HG03378 (cell line): Measurements from ENCODE around the gene ANKRD13A.
"Not testable (repeated sequence)": the region's sequence is repeated elsewhere in the genome, so short reads cannot be mapped to it uniquely, and the experiment has no call there.

Source experiments
- ATAC-seq: cut with Tn5 transposase; IDR thresholded peaks from one replicate; pipeline ENCODE4 v1.9.1; 2021; ENCODE audit warnings: mild to moderate bottlenecking, moderate library complexity; ENCODE audit not compliant: unreplicated experiment

The ANKRD13A gene

DNA sequence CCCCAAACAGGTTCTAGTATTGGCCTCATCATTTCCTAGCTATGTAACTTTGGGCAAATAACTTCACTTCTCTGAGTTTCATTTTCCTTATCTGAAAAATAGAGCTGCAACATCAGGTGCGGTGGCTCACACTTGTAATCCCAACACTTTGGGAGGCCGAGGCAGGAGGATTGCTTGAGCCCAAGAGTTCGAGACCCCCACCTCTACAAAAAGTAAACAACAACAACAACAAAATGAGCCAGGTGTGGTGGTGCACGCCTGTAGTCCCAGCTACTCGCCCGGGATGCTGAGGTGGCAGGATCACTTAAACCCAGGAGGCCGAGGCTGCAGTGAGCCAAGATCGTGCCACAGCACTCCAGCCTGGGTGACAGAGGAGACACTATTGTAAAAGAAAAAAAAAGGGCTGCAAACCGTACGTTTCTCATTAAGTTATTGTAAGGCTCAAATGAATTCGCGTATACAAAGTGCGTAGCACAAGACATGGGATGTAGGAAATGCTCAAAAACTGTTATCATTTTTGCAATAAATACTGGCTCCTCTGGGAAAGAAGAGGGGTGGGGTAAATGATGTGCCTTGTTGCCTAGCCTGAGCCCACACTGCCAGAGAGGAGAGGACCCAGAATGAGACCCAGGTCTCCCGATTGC, 48.2 kb downstream of the ANKRD13A start:
- no peak for ATAC-seq

DNA sequence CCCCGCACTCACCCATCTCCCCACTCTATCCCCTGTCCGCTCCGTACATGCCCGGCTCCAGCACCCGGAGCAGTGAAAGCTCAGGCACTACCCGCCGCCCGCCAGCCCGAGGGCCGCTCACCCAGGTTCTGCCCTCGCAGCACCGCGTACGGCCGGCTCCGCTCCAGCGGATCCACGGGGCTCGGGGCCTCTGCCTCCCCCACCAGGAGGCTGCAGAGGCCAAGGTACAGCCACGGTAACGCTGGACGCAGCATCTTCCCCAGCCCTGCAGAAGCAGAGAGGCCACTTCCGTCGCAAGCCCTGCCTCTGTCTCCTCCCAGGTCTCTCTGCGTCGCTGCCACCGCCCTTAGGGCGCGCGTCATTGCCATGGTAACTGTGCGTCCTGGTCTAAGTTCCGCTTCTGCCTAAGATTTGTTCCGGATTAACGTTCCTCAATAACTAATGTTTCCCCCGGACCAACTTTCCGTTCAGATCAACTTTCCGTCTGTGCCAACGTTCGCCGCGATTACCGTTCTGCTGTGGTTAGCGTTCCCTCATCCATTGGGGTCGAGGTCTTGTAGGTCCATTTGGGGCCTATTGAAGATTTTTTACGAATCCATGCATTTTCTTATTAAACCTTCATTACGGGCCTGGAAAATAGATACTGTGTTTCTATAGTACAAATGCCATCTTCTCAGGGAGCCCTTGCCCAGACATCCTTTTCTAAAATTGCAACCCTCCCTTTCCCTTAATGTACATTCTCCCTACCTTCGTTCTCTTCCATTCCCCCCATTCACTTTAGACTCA, 49.2 kb downstream of the ANKRD13A start, which contains the start of gene C12orf76:
TSS of gene C12orf76 (minus strand) at position 281 of the 786 bp plus-strand sequence. CDS start at position 254, 27 bp downstream.
- peak; percentile 97 for ATAC-seq

DNA sequence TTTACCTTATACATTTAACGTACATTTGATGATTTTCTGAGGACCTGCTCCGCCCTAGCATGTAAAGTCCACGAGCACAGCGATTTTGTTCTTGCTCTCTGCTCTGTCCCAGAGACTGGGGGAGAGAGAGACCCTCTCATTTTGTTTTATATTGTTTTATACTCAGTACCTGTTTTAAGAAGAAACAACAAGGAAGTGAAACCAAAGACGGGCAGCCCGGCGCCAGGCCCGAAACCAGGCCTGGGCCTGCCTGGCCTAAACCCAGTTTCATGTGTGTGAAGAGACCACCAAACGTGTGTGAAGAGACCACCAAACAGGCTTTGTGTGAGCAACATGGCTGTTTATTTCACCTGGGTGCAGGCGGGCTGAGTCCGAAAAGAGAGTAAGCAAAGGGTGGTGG, 49.8 kb downstream of the ANKRD13A start:
- ATAC-seq, result not testable (repeated sequence)

DNA sequence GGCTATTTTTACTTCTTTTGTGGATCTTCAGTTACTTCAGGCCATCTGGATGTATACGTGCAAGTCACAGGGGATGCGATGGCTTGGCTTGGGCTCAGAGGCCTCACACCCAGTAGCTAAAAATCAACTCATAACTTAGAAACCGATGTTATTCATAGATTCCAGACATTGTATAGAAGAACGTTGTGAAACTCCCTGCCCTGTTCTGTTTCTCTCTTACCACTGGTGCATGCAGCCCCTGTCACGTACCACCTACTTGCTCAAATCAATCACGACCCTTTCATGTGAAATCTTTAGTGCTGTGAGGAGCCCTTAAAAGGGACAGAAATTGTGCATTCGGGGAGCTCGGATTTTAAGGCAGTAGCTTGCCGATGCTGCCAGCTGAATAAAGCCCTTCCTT, 50.4 kb downstream of the ANKRD13A start:
- not testable (repeated sequence) for ATAC-seq

DNA sequence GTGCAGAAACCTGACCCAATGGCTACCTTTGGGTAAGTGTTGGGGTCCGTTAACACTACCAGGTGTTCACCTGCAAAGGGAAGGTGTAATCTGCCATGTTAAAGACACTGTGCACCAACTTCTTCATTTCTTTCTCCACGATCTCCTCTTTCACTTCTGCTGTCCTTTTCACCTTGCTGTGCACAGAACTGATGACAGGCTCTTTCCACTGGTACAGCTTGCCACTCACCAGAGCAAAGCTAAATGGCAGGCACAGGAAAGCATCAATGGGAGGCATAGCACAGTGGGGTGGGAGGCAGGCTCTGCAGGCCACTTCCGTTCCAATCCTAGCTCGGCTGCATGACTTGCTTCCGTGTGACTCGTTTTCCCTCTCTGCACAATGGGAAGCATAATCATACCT, 51.7 kb downstream of the ANKRD13A start:
- no peak for ATAC-seq

DNA sequence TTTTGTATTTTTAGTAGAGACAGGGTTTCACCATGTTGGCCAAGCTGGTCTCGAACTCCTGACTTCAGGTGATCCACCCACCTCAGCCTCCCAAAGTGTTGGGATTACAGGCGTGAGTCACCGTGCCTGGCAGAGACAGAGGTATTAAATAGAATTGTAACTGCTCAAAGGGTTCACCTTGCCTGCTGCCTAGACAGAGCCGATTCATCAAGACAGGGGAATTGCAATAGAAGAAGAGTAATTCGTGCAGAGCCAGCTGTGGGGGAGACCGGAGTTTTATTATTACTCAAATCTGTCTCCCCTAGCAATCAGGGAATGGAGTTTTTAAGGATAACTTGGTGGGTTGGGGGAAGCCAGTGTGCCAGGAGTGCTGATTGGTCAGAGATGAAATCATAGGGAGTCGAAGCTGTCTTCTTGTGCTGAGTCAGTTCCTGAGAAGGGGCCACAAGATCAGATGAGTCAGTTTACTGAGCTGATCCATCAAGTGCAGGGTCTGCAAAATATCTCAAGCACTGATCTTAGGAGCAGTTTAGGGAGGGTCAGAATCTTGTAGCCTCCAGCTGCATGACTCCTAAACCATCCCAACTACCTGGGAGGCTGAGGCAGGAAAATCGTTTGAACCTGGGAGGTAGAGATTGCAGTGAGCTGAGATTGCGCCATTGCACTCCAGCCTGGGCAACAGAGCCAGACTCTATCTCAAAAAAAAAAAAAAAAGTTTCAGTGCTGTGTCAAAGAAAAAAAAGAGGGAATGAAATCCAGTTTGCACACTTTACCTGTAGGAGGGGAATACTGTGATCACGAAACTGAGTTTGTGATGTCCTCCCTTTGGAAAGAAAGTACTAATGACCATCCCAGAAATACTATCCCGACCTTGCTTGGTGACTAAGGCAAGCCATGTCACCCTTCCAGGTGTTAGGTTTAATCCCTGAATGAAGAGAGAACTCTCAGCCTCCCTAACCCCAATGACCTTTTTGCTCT, 56.4 kb downstream of the ANKRD13A start:
- ATAC-seq, result not testable (repeated sequence)

DNA sequence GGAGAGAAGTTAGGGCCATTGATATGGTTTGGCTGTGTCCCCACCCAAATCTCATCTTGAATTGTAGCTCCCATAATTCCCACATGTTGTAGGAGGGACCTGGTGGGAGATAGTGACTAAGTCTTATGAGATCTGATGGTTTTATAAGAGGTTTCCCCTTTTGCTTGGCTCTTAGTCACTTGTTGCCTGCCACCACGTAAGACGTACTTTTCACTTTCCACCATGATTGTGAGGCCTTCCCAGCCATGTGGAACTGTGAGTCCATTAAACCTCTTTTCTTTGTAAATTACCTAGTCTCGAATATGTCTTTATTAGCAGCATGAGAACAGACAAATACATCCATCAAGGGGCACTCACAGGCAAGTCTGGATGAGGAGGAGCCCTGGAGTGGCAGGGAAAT, 57.4 kb downstream of the ANKRD13A start:
- not testable (repeated sequence) for ATAC-seq

DNA sequence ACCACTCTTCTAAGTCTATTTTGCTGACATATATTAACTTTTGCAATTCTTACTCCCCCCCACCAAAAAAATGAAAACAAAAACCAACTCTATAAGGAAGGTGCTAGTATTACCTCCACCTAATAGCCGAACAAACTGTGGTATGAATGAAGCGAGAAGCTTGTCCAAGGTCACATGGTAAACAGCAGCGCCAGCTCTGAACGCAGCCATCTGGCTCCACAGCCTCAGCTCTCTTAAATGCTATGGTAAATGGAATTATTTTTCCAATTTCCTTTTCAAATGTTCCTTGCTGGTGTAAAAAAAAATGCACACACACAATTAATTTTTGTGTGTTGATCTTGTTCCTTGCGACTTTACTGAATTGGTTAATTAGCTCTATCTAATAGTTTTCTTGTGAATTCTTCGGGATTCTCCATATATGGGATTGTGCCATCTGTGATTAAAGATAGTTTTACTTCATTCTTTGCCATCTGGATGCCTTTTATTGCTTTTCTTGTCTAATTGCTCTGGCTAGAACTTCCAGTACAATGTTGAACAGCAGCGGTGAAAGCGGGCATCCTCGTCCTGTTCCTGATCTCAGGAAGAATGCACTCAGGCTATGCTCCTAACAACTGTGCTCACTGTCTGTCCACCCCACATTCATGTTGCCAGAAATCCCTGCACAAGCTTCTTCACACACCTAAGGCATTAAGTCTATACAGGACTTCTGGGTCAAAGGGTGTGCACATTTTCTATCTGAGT, 59.8 kb downstream of the ANKRD13A start:
- ATAC-seq, result no peak

DNA sequence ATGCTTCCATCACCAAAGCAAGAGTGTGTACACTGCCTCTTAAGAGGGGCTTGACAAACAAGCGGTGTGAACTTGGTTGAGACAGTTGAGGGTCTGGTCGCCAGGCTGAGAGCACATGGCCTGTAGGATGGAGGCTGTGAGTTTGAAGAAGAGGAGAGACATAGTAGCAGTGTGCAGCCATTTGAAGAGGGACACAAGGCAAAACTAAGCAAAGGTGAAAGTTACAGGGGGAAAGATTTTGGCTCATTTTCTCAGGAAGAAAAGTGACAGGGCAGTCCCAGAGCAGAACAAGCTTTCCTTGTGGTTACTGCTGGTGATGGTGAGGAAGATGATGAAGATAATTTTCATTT, 60.4 kb downstream of the ANKRD13A start:
- ATAC-seq, result no peak

DNA sequence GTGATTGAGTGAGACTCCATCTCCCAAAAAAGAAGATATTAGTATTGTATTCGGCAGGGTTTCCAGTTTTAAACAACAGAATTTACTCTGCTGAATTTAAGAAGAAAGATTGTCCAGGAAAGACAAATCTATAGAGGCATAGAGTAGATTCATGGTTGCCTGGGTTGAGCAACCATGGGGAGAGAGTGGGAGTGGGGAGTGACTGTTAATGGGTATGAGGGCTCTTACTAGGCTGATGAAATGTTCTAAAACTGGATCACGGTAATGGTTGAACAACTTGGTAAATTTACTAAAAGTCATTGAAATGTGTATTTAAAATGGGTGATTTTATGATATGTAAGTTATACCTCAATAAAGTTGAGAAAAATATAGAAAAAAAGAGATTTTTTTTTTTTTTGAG, 63.0 kb downstream of the ANKRD13A start:
- ATAC-seq, result no peak

DNA sequence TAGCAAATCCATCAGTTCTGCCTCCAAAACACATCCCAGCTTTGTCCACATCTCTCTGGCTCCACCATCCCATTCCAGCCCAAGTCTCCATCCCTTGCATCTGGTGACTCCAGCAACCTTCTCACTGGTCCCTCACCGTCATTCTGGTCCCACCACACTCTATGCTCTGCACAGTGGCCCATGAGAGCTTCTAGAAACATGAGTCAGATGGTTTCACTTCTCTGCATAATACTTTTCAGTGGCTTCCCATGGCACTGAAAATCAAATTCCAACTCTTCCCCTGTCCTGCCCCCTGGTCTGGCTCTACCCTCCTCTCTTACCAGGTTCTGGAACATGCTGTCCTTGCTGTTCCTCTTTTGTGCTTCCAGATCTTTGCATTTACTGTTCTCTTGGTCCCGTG, 66.3 kb downstream of the ANKRD13A start:
- ATAC-seq, result no peak

DNA sequence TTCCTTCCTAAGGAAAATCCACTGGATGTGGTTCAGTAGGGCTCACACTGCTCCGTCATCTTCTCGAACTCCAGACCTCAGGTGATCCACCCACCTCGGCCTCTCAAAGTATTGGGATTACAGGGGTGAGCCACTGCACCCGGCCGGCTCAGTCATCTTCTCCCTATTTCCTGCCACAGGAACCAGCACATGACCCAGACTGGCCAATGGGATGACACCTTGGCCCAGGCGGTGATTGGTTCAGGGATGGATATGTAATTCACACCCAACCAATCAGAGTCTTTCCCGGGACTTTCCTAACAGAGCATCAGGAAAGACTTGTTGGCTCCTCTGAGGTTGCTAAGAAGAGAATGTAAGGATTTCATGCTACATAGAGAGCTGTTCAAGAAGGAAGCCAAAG, 68.3 kb downstream of the ANKRD13A start:
- ATAC-seq, result no peak

DNA sequence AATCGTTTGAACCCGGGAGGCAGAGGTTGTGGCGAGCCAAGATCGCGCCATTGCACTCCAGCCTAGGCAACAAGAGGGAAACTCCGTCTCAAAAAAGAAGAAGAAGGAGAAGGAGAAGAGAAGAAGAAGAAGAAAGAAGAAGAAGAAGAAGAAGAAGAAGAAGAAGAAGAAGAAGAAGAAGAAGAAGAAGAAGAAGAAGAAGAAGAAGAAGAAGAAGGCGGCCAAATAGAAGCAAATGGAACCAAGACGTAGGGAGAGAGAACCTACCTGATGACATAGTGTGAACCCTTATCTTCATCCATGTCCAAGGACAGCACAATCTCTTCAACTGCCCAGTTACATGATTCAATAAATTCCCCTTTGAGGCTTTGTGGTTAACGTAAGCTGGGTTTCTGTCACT, 68.9 kb downstream of the ANKRD13A start:
- not testable (repeated sequence) for ATAC-seq

DNA sequence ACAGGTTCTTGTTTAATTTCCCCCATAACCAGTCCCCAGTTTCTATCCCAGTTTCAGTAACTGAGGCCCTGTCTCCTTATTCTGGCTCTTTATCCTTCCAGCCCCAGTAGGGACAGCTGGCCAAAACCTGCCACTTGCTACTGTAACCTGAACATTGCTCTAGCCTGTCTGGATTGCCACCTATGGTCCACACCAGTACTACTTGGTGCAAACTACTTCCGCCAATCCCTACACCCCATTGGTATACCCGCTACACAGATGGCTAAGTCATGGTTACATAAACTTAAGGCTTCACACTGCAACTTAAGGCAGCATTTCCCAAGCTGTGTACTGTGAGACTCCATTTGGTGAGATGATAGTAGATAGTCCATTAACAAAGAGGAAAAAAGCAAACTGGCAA, 69.4 kb downstream of the ANKRD13A start:
- ATAC-seq, result no peak

DNA sequence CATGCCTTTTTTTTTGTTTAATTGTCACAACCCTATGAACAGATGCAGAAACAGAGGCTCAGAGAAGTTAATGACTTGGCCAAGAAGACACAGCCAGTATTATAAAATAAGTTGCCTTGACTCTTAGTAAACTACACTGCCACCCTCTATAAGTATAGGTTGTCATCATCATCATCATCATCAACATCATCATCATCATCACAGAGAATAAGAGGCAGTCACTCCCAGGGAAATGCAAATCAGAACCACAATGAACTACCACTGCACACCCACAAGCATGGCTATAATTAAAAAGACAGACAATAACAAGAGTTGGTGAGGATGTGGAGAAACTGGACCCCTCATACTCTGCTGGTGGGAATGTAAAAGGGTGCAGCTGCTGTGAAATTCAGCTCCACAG, 72.3 kb downstream of the ANKRD13A start:
- ATAC-seq, result no peak

DNA sequence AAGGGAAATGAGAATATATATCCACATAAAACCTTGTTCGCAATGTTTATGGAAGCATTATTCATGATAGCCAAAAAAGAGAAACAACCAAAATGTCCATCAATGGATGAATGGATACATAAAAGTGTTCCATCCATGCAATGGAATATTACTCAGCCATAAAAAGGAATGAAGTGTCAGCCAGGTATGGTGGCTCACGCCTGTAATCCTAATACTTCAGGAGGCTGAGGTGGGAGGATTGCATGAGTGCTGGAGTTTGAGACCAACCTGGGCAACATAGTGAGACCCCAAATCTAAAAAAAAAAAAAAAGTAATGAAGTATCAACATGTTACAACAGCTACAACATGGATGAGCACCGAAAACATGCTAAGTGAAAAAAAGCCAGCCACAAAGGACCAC, 72.7 kb downstream of the ANKRD13A start:
- ATAC-seq, result no peak

DNA sequence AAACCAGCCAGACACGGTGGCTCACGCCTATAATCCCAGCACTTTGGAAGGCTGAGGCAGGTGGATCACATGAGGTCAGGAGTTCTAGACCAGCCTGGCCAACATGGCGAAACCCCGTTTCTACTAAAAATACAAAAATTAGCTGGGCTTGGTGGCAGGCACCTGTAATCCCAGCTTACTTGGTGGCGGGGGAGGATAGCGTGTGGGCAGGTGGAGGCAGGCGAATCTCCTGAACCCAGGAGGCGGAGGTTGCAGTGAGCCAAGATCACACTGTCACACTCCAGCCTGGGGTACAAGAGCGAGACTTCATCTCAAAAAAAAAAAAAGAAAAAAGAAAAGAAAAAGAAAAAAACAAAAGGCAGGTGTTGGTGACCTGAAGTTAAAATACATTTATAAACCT, 73.4 kb downstream of the ANKRD13A start:
- not testable (repeated sequence) for ATAC-seq

DNA sequence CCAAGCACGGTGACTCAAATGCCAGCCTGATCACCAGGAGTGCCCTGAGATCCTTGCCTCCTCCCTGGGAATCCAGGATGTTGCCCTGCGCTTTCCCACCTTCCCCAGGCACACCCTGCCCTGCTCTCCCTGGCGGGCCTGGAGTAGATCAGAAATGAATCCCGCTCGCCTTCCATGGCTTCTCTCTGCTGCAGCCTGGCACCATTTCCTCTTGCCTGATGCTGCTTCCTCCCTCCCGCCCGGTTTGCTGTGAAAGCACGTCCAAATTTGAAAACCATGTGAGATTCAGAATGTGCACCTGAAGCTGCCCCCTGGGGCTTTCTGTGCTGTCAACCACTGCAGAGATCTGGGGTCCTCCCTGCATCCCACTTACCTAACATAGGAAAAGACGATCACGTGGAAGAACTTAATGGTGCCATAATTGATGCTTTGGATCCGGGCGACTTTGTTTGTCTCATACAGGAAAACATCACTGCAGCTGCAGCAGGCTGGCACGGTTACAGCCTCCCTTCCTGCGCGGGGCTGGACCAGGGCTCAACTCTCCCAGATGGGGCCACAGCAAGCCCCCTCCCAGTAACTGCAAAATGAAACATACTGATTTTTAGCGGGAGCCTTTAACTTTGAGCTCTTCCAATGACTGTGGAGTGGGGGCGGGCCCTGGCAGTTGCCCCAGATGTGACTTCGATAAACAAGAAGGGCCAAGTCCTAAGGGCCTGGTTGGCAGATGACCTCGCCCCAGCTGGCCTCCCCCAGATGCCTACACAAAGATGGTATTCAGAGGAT, 74.0 kb downstream of the ANKRD13A start:
- ATAC-seq, result no peak

DNA sequence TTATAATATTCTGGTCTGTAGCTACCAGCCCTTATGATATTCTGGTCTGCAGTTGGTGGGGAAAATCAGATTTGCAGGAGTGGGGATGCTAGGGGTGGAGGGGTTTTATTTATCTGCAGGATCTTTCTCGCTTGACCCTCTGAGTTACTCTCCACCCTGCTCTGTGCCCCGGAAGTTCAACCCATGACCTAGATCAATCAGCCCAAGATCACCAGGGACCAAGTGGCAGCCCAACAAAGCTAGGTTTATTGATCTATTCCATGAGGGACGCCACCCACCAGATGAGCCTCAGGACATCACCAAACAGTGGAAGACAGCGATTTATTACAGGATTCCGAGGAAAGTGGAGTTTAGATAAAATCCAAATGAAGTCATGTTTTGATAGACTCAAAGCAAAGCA, 74.9 kb downstream of the ANKRD13A start:
- ATAC-seq, result no peak

DNA sequence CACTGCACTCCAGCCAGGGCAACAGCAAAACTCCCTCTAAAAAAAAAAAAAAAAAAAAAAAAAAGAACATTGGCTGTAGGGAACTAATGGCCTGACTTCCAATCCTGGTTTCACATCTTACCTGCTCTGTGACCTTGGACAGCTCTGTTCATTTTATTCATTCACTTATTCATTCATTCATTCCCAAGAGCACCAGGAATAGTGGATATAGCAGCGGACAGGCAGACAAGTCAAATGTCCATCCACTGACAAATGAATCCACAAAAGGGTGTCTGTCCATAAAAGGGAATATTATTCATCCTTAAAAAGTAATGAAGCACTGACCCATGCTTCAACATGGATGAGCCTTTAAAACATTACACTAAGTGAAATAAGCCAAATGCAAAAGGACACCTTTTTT, 76.7 kb downstream of the ANKRD13A start:
- no peak for ATAC-seq
